KMS-11 (cell line): ENCODE measurements around the gene LAMB4.

Experiments used
- H2AFZ ChIP-seq: fragments of 200-600 bp; sonication (generic); 2 replicates; pipeline ENCODE4 v1.6.1; 2016; ENCODE audit warnings: antibody characterized with exemption, mixed run types, low read depth
- H3K27ac ChIP-seq: fragments of 200-600 bp; sonication (generic); 2 replicates; pipeline ENCODE4 v1.6.1; 2016; ENCODE audit warnings: mild to moderate bottlenecking, mixed run types
- H3K27me3 ChIP-seq: fragments of 200-600 bp; sonication (generic); 2 replicates; pipeline ENCODE4 v1.6.1; 2017; ENCODE audit warnings: mild to moderate bottlenecking, low read depth, mixed run types, moderate library complexity; ENCODE audit not compliant: insufficient read depth
- H3K36me3 ChIP-seq: fragments of 200-600 bp; sonication (generic); 2 replicates; pipeline ENCODE4 v1.6.1; 2017; ENCODE audit warnings: mild to moderate bottlenecking, mixed run types; ENCODE audit not compliant: insufficient read depth
- H3K4me1 ChIP-seq: fragments of 200-600 bp; sonication (generic); 2 replicates; pipeline ENCODE4 v1.6.1; 2016; ENCODE audit warnings: mild to moderate bottlenecking, low read depth, mixed run types; ENCODE audit not compliant: poor library complexity, severe bottlenecking
- H3K4me2 ChIP-seq: fragments of 200-600 bp; sonication (generic); 2 replicates; pipeline ENCODE4 v1.7.0; 2016; ENCODE audit warnings: mild to moderate bottlenecking, mixed run types
- H3K4me3 ChIP-seq: fragments of 200-600 bp; sonication (generic); IDR thresholded peaks from 2 replicates; pipeline ENCODE4 v1.6.1; 2017; ENCODE audit warnings: low read depth, low read length, mixed read lengths; ENCODE audit not compliant: insufficient read depth
- H3K79me2 ChIP-seq: fragments of 200-600 bp; sonication (generic); 2 replicates; pipeline ENCODE4 v1.6.1; 2016; ENCODE audit warnings: low read depth, mixed run types; ENCODE audit not compliant: insufficient read depth
- H3K9ac ChIP-seq: fragments of 200-600 bp; sonication (generic); 2 replicates; pipeline ENCODE4 v1.6.1; 2016; ENCODE audit warnings: mild to moderate bottlenecking, mixed run types
- H4K20me1 ChIP-seq: fragments of 200-600 bp; sonication (generic); 2 replicates; pipeline ENCODE4 v1.6.1; 2016; ENCODE audit warnings: mild to moderate bottlenecking, mixed run types; ENCODE audit not compliant: insufficient read depth
- TF ChIP-seq, protein P1 (sequence below): fragments of 200-600 bp; sonication (generic); conservative IDR thresholded peaks from 2 replicates; pipeline ENCODE4 v1.6.1; 2017; ENCODE audit warnings: low read depth, mild to moderate bottlenecking, antibody characterized with exemption, low read length, moderate library complexity, mixed read lengths

LAMB4 gene

GRCh38 chr7:108044345-108044744 lies 85.8 kb downstream of the LAMB4 start:
- H3K4me2 ChIP-seq: no peak overlapping the region
- TF ChIP-seq, protein P1, sequence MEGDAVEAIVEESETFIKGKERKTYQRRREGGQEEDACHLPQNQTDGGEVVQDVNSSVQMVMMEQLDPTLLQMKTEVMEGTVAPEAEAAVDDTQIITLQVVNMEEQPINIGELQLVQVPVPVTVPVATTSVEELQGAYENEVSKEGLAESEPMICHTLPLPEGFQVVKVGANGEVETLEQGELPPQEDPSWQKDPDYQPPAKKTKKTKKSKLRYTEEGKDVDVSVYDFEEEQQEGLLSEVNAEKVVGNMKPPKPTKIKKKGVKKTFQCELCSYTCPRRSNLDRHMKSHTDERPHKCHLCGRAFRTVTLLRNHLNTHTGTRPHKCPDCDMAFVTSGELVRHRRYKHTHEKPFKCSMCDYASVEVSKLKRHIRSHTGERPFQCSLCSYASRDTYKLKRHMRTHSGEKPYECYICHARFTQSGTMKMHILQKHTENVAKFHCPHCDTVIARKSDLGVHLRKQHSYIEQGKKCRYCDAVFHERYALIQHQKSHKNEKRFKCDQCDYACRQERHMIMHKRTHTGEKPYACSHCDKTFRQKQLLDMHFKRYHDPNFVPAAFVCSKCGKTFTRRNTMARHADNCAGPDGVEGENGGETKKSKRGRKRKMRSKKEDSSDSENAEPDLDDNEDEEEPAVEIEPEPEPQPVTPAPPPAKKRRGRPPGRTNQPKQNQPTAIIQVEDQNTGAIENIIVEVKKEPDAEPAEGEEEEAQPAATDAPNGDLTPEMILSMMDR: no peak
- no peaks in the 10 kb centered on the region for H3K36me3 ChIP-seq
- H3K27me3 ChIP-seq: no peaks in the 10 kb centered on the region
- H3K4me3 ChIP-seq: no peak overlapping the region
- no peak overlapping the region for H3K27ac ChIP-seq
- H3K4me1 ChIP-seq: no peaks in the 10 kb centered on the region
- H3K9ac ChIP-seq: no peak overlapping the region
- no peaks in the 10 kb centered on the region for H3K79me2 ChIP-seq
- no peaks in the 10 kb centered on the region for H4K20me1 ChIP-seq
- no peak overlapping the region for H2AFZ ChIP-seq

GRCh38 chr7:108038986-108039385 lies 91.2 kb downstream of the LAMB4 start:
- H3K4me1 ChIP-seq: no peaks in the 10 kb centered on the region
- no peaks in the 10 kb centered on the region for H4K20me1 ChIP-seq
- no peak overlapping the region for H3K27ac ChIP-seq
- H3K79me2 ChIP-seq: no peaks in the 10 kb centered on the region
- no peak overlapping the region for H3K9ac ChIP-seq
- H3K36me3 ChIP-seq: no peaks in the 10 kb centered on the region
- H3K4me3 ChIP-seq: no peak overlapping the region
- no peak overlapping the region for H2AFZ ChIP-seq
- TF ChIP-seq, protein P1: no peak
- no peak overlapping the region for H3K4me2 ChIP-seq
- H3K27me3 ChIP-seq: no peaks in the 10 kb centered on the region

GRCh38 chr7:108037741-108038140 lies 92.4 kb downstream of the LAMB4 start:
- Histone ChIP-seq H3K9ac (no peak overlapping the region), H3K27me3 (no peaks in the 10 kb centered on the region), H3K36me3 (no peaks in the 10 kb centered on the region), H3K79me2 (no peaks in the 10 kb centered on the region), H3K4me1 (no peaks in the 10 kb centered on the region), H3K4me3 (no peak overlapping the region), H3K27ac (no peak overlapping the region), H3K4me2 (no peak overlapping the region), H4K20me1 (no peaks in the 10 kb centered on the region), H2AFZ (no peak overlapping the region)
- TF ChIP-seq, protein P1: no peak

DNA sequence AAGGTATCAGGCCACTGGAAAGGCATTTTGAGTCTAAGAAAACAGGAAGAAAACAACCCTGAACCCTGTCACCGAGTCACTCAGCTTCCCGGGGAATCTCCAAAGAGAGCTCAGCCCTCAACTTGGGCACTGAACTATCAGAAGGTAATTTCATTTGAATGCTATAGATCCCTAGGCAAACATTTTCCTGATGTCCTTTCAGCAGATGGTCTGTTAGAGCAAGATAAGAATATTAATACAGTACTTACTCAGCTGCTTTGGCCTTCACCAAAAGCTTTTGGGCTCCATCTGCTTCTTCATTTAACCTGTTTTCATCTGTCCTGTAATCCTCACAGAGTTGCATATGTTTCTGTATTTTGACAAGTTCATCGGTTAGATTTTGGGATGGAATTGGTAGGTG lies 93.0 kb downstream of the LAMB4 start:
- Histone ChIP-seq H3K79me2 (no peaks in the 10 kb centered on the region), H3K27ac (no peak overlapping the region), H3K27me3 (no peaks in the 10 kb centered on the region), H3K4me2 (no peak overlapping the region), H3K9ac (no peak overlapping the region), H3K4me1 (no peaks in the 10 kb centered on the region), H3K4me3 (no peak overlapping the region), H2AFZ (no peak overlapping the region), H3K36me3 (no peaks in the 10 kb centered on the region), H4K20me1 (no peaks in the 10 kb centered on the region)
- TF ChIP-seq, protein P1: no peak
